SK-N-SH (cell line): Measurements from ENCODE around the gene GNG3.

Source experiments
- CTCF ChIP-seq: fragments of 200-600 bp; sonication (generic); IDR thresholded peaks from 2 replicates; pipeline ENCODE4 v1.6.1; 2017; ENCODE audit warnings: antibody characterized with exemption, mild to moderate bottlenecking, moderate library complexity
- EP300 ChIP-seq, 2 experiments: IDR thresholded peaks; 2 replicates each; pipeline versions ENCODE4 v1.4.0 to v1.6.1; 2012; ENCODE audit warnings: borderline replicate concordance in 1 of 2, low read depth in 1 of 2, low read length in 1 of 2
- POLR2AphosphoS5 ChIP-seq: IDR thresholded peaks from 2 replicates; pipeline ENCODE4 v1.6.1; 2012; ENCODE audit warnings: low read depth, low read length

GRCh38 chr11:62708793-62709192, 1.3 kb downstream of the GNG3 start:
- TF ChIP-seq POLR2AphosphoS5: no peak
- TF ChIP-seq EP300 (IDR thresholded peaks at IDR 0.05; ENCODE audit: borderline replicate concordance in 1 of 2, low read depth in 1 of 2, low read length in 1 of 2): no peak
- no peak for TF ChIP-seq CTCF
